SW480 (cell line): ENCODE data around the gene TMEM170A.
"Not testable (repeated sequence)": the region's sequence is repeated elsewhere in the genome, so short reads cannot be mapped to it uniquely, and the experiment has no call there.

Source experiments
- DNase-seq: peaks from one replicate; pipeline ENCODE4 v3.0.0-alpha.2; 2016; ENCODE audit warnings: low spot score

The TMEM170A gene

DNA sequence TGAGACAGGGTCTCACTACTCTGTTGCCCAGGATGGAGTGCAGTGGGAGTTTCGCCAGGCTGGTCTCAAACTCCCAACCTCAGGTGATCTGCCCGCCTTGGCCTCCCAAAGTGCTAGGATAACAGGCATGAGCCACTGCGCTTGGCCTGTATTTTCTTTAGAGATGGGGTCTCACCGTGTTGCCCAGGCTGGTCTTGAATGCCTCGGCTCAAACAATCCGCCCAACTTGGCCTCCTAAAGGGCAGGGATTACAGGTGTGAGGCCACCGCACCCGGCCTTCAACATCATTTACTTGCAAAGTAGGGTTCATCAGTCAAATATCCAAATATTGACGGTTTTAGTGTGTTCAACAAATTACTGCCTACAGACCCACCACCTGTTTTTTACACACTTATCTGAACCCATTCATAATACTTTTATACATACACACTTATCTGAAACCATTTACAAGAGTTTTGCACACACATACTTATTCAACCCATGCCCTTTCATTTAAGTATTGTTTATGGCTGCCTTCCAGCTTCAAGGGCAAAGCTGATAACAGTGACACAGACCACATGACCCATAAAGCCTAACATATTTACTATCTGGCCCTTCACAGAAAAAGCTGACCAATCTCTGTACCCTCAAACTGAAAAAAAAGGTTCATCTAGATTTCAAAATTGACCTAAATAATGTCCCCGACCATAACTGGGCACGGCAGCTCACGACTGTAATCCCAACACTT lies 11.9 kb downstream of the TMEM170A start:
- DNase-seq: no peak

GRCh38 chr16:75446416-75446815 lies 18.1 kb downstream of the TMEM170A start:
- DNase-seq: no peak

DNA sequence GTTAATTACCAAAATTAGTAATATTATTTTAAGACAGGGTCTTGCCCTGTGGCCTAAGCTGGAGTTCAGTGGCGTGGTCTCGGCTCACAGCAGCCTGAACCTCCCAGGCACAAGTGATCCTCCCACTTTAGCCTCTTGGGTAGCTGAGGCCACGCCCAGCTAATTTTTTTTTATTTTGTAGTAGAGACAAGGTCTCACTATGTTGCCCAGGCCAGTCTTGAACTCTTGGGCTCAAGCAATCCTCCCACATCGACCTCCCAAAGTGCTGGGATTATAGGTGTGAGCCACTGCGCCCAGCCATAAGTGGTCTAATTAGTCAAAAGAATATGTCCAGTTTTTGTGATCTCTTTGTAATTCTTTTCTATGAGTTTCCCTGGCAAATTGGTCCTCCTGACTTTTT lies 19.2 kb downstream of the TMEM170A start:
- DNase-seq: no peak

DNA sequence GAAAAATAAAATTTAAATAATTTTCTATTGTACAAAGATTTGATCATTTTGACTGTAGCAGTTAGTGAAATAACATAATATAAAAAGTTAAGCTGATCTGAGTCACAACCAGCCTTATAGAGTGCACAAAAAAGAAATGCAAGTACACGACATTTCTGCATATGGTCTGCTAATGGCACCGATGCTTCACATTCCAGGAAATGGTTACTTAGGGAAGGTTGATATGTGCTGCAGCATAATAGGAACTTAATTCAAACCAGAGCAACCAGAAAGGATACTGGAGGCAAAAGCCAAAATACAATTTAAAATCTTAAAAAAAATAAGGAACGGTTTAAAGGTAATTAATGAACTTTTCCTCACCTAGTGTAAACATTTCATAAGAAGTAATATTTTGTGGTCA lies 21.2 kb downstream of the TMEM170A start:
- DNase-seq: no peak

- peak; percentile 92 for DNase-seq
Observed at GRCh38 chr16:75433732-75434413, 30.6 kb downstream of the TMEM170A start.

GRCh38 chr16:75432828-75433731 lies 31.4 kb downstream of the TMEM170A start, which contains the start of gene CFDP1:
CFDP1 (minus strand) TSS chr16:75433503; CDS start chr16:75433352, 151 bp downstream.
- peak; percentile 92 for DNase-seq

DNA sequence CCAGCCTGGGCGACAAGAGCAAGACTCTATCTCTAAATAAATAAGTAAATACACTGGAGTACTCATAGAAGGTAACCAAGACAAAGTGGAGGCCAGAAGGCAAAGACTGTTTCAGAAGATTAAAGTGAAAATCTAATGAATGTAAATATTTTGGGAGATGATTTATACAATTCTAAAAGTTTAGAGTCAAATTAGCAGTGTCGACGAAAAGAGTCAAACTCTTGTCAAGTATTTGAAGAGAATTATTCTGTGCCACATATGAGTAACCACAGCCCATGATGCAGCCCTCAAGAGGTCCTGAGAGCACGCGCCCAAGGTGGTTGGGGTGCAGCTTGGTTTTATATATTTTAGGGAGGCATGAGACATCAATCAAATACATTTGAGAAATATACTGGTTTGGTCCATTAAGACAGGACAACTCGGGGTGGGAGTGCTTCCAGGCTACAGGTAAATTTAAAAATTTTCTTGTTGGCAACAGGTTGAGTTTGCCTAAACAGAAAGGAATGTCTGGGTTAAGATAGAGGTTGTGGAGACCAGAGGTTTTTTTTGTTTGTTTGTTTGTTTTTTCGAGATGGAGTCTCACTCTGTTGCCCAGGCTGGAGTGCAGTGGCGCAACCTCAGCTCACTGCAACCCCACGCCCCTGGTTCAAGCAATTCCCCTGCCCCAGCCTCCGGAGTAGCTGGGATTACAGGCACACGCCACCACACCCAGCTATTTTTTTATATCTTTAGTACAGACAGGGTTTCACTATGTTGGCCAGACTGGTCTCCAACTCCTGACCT lies 34.7 kb downstream of the TMEM170A start:
- no peak for DNase-seq

DNA sequence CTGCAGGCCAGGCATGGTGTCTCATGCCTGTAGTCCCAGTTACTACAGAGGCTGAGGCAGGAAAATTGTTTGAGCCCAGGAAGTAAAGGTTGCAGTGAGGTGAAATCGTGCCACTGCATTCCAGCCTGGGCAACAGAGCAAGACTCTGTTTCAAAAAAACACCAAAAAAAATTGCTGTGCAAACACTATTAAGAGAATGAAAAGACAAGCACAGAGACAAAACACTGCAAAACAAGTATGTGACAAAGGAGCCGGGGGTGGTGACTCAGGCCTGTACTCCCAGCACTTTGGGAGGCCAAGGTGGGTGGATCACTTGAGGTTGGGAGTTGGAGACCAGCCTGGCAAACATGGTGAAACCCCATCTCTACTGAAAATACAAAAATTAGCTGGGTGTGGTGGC lies 38.0 kb downstream of the TMEM170A start:
- not testable (repeated sequence) for DNase-seq

- DNase-seq: not testable (repeated sequence)
Observed at GRCh38 chr16:75424105-75424762, 40.3 kb downstream of the TMEM170A start.

GRCh38 chr16:75423723-75424104 lies 40.8 kb downstream of the TMEM170A start:
- no peak for DNase-seq

- DNase-seq: no peak
Observed at GRCh38 chr16:75421820-75422126, 42.7 kb downstream of the TMEM170A start.

DNA sequence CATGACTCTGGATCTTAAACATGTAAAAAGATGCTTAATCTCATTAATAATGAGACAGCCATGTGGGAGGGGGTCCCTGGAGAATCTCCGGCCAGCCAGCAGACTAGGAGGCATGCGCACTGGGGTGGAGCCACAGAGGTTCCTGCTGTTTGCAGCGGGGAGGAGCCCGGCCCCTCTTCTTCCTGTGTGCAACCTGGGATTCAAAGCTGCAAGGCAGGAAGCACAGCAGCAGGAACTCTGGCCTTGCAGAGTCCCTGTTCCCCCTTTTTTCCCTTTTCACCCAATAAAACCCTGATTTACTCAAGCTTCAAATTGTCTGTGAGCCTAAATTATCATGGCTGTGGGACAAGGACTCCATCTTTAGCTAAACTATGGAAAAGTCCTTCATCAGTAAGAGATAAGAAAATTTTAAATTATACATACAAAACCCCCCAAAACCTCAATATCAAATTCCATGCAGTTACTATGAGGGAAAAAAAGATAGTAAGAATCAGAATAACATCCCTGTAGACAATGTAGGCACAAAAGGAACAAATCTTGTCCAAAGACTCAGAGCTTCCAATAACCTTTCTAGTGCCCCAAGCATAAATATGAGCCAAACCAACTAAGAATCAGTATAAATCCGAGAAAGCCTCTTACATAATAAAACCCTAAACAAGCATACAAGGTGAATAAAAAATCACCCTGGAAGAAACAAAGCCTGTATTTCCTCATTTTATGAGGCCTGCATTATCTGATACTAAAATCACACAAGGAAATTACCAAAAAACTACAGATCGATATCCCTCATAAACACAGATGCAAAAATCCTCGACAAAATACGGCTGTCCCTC lies 43.3 kb downstream of the TMEM170A start:
- DNase-seq: no peak

DNA sequence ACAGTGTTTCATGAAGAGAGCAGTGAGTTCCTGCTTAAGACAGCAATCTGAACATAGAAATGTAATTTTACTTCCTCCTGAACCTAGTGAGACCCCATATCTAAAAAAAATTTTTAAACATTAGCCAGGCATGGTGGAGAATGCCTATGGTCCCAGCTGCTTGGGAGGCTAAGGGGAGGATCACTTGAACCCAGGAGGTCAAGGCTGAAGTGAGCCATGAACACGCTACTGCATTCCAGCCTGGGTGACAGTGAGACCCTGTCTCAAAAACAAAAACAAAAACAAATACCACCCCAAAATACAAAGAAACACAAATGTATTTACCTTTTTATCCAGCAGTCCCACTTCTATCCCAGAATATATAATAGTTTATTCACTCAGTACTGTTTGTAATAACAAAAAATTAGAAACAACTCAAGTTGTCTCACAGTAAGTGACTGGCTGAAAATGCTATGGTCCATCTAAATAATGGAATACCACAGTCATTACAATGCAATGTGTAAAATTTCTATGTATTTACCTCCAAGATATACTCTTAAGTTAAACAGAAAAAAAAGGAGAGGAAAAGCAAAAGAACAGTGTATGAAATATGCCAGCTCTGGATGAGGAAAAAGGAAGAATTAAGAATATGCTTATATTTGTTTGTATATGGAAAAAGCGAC lies 47.5 kb downstream of the TMEM170A start:
- no peak for DNase-seq

DNA sequence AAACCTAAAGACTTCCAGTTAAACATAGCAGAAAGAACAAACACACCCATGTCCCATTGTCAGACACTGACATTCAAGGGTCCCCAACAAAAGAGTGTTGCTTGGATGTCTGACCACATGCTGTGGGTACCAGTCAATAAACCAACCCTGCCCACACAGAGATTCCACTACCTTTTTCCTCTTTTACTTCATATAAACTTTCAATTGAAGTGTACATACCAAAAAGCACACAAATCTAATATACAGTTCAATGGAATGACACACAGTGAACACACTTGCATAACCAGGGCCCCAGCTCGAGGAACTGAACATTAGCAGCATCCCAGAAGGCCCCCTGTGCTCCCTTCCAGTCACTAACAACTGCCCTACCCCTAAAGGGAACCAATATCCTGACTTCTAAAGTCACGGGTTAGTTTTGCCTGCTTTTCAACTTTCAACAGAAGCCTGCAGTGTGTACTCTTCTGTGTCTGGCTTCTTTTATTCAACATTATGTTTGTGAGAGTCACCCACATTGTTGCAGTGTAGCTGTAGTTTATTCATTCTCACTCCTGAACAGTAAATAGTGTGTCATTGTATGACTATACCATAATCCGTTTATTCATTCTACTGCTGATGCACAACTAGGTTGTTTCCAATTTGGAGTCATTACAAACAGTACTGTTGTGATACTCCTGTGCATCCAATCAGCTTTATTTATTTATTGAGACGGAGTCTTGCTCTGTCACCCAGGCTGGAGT lies 49.2 kb downstream of the TMEM170A start:
- no peak for DNase-seq

DNA sequence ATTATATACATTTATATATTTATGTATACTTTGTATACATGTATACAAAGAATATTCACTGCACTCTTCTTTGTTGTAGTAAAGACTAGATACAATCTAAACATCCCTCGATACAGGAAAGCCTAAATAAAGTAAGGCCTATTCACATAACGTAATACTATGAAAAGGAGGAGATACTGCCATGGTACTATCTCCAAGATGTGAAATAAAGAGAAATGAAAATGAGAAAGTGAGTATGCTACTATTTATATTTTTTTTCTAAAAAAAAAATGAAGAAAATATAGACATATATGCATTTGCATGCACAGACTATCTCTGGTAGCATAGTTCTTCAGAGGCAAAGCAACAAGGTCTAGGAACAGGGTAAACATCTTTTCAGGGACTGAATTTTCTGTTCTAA lies 50.5 kb downstream of the TMEM170A start:
- DNase-seq: no peak

GRCh38 chr16:75406943-75407342 lies 57.5 kb downstream of the TMEM170A start:
- DNase-seq: no peak

DNA sequence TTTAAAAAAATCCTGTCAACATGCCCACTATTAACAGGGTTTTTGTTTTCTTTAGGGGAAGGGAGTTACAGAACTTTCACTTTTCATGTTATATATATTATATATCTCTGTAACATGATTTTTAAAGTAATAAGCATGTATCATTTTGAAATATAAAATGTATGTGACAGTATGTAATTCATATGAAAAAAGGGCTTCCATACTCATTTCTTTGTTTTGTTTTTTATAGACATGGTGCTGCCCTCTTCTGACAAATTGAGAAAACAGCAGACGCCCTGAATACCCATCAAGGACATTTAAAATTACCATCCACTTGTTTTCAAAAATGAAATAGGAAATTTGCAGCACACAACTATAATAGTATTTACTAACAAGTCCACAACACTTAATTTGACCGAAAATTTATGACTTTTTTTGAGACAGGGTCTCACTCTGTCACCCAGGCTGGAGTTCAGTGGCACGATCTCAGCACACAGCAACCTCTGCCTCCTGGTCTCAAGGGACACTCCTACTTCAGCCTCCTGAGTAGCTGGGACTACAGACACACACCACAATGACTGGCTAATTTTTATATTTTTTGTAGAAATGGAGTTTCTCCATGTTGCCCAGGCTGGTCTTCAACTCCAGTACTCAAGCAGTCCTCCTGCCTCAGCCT lies 61.5 kb downstream of the TMEM170A start:
- peak; percentile 35 for DNase-seq

DNA sequence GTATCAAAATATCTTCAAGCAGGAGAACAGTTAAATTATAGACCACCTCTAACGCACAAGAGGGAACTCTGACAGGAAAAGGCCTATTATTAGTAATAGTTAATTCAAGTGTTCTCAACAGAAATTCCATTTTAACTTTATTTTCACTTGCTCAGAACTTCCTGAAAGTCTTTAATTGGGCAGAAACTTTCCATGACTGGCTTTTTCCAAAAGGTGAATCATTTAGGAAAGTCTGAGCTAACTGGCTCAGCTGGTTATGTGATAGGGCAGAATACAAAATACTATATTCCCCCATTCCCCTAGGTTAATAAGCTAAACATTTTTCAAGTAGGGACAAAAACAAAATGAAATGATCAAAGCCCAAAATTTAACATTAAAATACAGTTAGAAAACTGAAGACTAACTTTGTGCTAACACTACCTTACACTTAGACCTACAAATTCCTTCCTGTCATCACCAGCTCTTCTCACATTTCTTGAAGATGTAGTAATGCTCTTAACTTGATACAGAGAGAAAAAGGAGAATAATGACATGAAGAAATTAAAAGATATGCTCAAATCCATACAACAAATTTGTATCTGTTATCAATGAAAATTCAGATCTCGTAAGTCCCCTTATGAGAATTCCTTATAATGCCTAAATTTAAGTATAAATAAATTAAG lies 62.2 kb downstream of the TMEM170A start:
- no peak for DNase-seq
